Measurements from ENCODE around the gene SUGP1. TPM values are rescaled to one million over a fixed set of nuclear protein-coding genes. Genes with fewer than 3 reads are reported as not detected.

SUGP1 gene
- total RNA-seq, 4 donors from 2014 or later = 31.1 to 118 (median 66.5) TPM

- Histone ChIP-seq H3K4me1 (peaks cover 0 to 15% (median 0%) of the 10 kb centered on the region in 4 donors), H3K27ac (no peak overlapping the region), H3K9me3 (no peaks in the 10 kb centered on the region), H3K4me3 (no peak overlapping the region), H3K36me3 (peaks cover 0 to 38% (median 16%) of the 10 kb centered on the region in 4 donors), H3K27me3 (no peaks in the 10 kb centered on the region)
- DNase-seq = no peak
- in situ Hi-C loops (cut with MboI; ENCODE audit: low pct_ligation_motif_present in 1 of 4, low pct_unique_long_range_greater_than_20kb in 1 of 4, low sequenced_read_pairs in 3 of 4) (no loop called here), intact Hi-C loops (cut with DNase I; ENCODE audit: low total_unique reads) (no loop called here)
- WGBS, 2 donors (ENCODE audit: low coverage in 1 of 2) = 98% methylated on average over 8 of the region's 8 CpGs; no CpG with 5 or more reads in 1 of the 2 donors
- TF ChIP-seq POLR2AphosphoS5 (IDR thresholded peaks at IDR 0.05) = no peak
- TF ChIP-seq, protein P1, sequence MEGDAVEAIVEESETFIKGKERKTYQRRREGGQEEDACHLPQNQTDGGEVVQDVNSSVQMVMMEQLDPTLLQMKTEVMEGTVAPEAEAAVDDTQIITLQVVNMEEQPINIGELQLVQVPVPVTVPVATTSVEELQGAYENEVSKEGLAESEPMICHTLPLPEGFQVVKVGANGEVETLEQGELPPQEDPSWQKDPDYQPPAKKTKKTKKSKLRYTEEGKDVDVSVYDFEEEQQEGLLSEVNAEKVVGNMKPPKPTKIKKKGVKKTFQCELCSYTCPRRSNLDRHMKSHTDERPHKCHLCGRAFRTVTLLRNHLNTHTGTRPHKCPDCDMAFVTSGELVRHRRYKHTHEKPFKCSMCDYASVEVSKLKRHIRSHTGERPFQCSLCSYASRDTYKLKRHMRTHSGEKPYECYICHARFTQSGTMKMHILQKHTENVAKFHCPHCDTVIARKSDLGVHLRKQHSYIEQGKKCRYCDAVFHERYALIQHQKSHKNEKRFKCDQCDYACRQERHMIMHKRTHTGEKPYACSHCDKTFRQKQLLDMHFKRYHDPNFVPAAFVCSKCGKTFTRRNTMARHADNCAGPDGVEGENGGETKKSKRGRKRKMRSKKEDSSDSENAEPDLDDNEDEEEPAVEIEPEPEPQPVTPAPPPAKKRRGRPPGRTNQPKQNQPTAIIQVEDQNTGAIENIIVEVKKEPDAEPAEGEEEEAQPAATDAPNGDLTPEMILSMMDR (IDR thresholded peaks at IDR 0.05) = no peak
- TF ChIP-seq EP300 (IDR thresholded peaks at IDR 0.05; ENCODE audit: low read depth) = no peak
- no peak for TF ChIP-seq POLR2A (IDR thresholded peaks at IDR 0.05)
Observed at GRCh38 chr19:19327672-19328071, 7.4 kb upstream of the SUGP1 start.

DNA sequence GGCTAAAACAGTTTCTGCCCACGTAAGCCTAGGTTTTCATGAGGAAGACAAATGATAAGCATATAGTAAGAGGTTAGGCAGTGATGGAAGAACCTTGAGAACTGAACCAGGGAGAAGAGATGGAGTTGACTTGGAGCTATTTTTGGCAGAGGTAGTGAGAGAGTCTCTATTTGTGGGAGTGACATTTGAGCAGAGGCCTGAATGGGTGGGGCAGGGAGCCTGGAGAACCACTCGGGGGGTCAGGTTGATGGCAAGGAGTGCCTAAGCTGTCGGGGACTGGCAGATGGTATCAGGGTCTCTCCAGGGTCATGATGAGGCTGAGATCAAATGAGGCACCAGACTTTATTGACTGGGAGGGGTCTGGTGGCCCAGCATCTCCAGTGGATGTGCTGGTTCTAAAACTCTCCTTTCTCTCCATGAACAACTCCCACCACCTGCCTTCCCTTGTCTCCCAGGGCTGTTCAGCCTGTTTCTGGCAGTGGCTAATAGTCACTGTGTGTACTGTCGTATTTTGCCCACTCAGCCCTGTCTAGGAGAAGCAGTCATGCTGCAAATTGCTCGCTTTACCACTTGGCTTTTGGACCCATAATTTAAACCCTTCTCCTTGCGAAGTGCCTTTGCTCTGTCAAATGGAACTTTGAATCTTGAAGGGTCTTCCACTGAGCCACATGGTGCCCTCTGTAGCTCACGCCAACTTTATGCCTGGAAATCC lies 3.9 kb upstream of the SUGP1 start:
- in situ Hi-C loops (cut with MboI; ENCODE audit: low pct_ligation_motif_present in 1 of 4, low pct_unique_long_range_greater_than_20kb in 1 of 4, low sequenced_read_pairs in 3 of 4) = no loop called here
- H3K4me1 ChIP-seq = peaks cover 12 to 36% (median 18%) of the 10 kb centered on the region in 4 donors
- TF ChIP-seq EP300 (IDR thresholded peaks at IDR 0.05; ENCODE audit: low read depth) = no peak
- no peak for TF ChIP-seq POLR2AphosphoS5 (IDR thresholded peaks at IDR 0.05)
- TF ChIP-seq, protein P1 (IDR thresholded peaks at IDR 0.05) = no peak
- no peak for TF ChIP-seq POLR2A (IDR thresholded peaks at IDR 0.05)
- no peak overlapping the region for H3K27ac ChIP-seq
- no peak for DNase-seq
- 90 to 92% methylated on average over 4 to 7 of the region's 7 CpGs for WGBS, 2 donors (ENCODE audit: low coverage in 1 of 2)
- no peak overlapping the region for H3K4me3 ChIP-seq
- no peaks in the 10 kb centered on the region for H3K9me3 ChIP-seq
- intact Hi-C loops (cut with DNase I; ENCODE audit: low total_unique reads) = loop anchor here (5.0 kb wide), 1 partner anchor 877 kb away; no protein-coding TSS in a partner anchor
- H3K27me3 ChIP-seq = no peaks in the 10 kb centered on the region
- peaks cover 0 to 19% (median 7%) of the 10 kb centered on the region in 4 donors for H3K36me3 ChIP-seq

DNA sequence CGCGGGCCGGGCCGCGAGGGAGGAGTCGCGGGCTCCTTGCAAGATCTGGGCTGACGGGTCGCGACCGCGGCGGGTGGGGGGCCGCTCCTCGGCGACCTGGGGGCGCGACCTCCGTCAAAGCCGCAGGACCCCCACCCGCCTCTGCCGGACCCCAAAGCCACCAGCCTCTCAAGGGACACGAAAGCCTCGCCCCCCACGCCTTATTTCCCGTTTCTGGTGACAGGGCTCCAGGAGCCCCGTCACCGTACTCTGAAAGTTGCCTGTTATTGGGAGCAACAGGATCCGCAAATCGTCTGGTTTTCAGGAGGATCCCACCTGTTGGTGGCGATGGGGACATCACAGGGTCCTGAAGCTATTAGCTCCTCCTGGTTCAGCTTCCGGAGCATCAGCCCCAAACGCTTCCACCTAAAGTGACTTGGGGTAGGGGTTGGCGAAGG lies 850 bp upstream of the SUGP1 start:
- peaks cover 0 to 14% (median 6%) of the 10 kb centered on the region in 4 donors for H3K36me3 ChIP-seq
- H3K27me3 ChIP-seq = no peaks in the 10 kb centered on the region
- no peaks in the 10 kb centered on the region for H3K9me3 ChIP-seq
- TF ChIP-seq POLR2AphosphoS5 (IDR thresholded peaks at IDR 0.05) (no peak), EP300 (IDR thresholded peaks at IDR 0.05; ENCODE audit: low read depth) (no peak), POLR2A (IDR thresholded peaks at IDR 0.05) (no peak)
- TF ChIP-seq, protein P1 (IDR thresholded peaks at IDR 0.05) = no peak
- intact Hi-C loops (cut with DNase I; ENCODE audit: low total_unique reads) = loop anchor here (5.0 kb wide), 1 partner anchor 874 kb away; no protein-coding TSS in a partner anchor
- peaks cover 13 to 36% (median 23%) of the 10 kb centered on the region in 4 donors for H3K4me1 ChIP-seq
- in situ Hi-C loops (cut with MboI; ENCODE audit: low pct_ligation_motif_present in 1 of 4, low pct_unique_long_range_greater_than_20kb in 1 of 4, low sequenced_read_pairs in 3 of 4) = no loop called here
- WGBS, 2 donors (ENCODE audit: low coverage in 1 of 2) = 0 to 2% methylated on average over 1 to 16 of the region's 34 CpGs
- H3K4me3 ChIP-seq = peak overlapping the region; percentile 96 to 98 (median 98)
- DNase-seq = peak; percentile 19
- peak overlapping the region; percentile 89 to 94 (median 94) for H3K27ac ChIP-seq

GRCh38 chr19:19319732-19320360 lies 463 bp downstream of the SUGP1 start:
- Histone ChIP-seq H3K4me1 (peaks cover 13 to 36% (median 23%) of the 10 kb centered on the region in 4 donors), H3K27me3 (no peaks in the 10 kb centered on the region), H3K9me3 (no peaks in the 10 kb centered on the region), H3K4me3 (peak overlapping the region; percentile 96 to 98 (median 98)), H3K27ac (peak overlapping the region; percentile 89 to 94 (median 94)), H3K36me3 (peaks cover 0 to 11% (median 2%) of the 10 kb centered on the region in 4 donors)
- TF ChIP-seq POLR2A (IDR thresholded peaks at IDR 0.05) = no peak
- TF ChIP-seq, protein P1 (IDR thresholded peaks at IDR 0.05) = no peak
- no peak for TF ChIP-seq POLR2AphosphoS5 (IDR thresholded peaks at IDR 0.05)
- TF ChIP-seq EP300 (IDR thresholded peaks at IDR 0.05; ENCODE audit: low read depth) = no peak
- intact Hi-C loops (cut with DNase I; ENCODE audit: low total_unique reads) (loop anchor here (5.0 kb wide), 1 partner anchor 873 kb away; no protein-coding TSS in a partner anchor), in situ Hi-C loops (cut with MboI; ENCODE audit: low pct_ligation_motif_present in 1 of 4, low pct_unique_long_range_greater_than_20kb in 1 of 4, low sequenced_read_pairs in 3 of 4) (no loop called here)
- 0 to 5% methylated on average over 4 to 31 of the region's 32 CpGs for WGBS, 2 donors (ENCODE audit: low coverage in 1 of 2)
- DNase-seq = peak; percentile 10

Measured in transverse colon (tissue), 4 donors.